Activated CD8-positive, alpha-beta memory T cell treated with anti-CD3 and anti-CD28 coated beads for 36 hours (primary cell): ENCODE data around the gene SPTBN1. TPM values are rescaled to one million over a fixed set of nuclear protein-coding genes. Genes with fewer than 3 reads are reported as not detected.

ENCODE experiments used
- CTCF ChIA-PET: fragments of 350-600 bp; sonication (Branson Sonifier 250); formaldehyde crosslinking; loops from one replicate; lab custom pipeline; 2021; ENCODE audit warnings: antibody characterized with exemption; lab: Charles Lee
- POLR2A ChIA-PET: fragments of 350-600 bp; sonication (Branson Sonifier 250); formaldehyde crosslinking; loops from one replicate; lab custom pipeline; 2021; ENCODE audit warnings: antibody characterized with exemption; lab: Charles Lee
- total RNA-seq, 2 experiments: library from RNA; stranded (reverse); gene quantifications; one replicate each; pipeline ENCODE4 v1.2.3, GENCODE V29; 2021

SPTBN1 gene
- total RNA-seq, 2 experiments from 2014 or later, result 42.1 to 42.5 TPM

DNA sequence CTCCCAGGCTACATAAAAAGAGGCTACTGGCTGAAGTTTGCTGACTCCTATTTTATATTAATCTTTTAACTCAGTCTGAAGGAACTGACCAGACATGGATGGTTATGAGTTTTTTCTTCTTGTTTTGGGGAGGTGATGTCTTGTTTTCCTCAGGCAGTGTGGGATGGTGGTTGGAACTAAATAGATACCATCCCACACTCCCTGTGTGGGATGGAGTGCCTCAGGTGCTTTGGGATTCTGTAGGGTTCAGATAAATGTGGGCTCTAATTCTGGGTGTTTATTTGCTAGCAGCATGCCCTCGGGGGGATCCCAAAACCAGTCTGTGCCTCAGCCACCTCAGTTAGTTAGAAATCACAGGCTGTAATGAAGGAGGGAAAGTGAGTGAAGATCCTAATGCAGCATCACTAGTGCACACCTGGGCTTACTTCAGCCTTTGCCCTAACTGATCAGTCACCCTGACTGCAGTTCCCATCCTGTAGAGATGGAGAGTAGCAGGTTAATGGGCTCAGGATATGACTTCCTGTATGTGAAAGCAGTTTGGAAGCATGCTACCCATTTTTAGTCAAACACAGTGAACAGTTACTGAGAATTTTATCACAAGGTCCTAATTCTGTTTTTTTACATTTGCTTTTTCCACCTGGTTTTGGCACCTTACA lies 132.2 kb downstream of the SPTBN1 start:
- POLR2A ChIA-PET, result interaction anchor here (1.9 kb wide), 1 partner anchor 30 kb away, joined by 7 read pairs; no protein-coding TSS in a partner anchor

GRCh38 chr2:54589038-54589339 lies 132.9 kb downstream of the SPTBN1 start:
- ChIA-PET POLR2A (interaction anchor here (1.9 kb wide), 1 partner anchor 30 kb away, joined by 7 read pairs; no protein-coding TSS in a partner anchor), CTCF (interaction anchor here (0.7 to 1.6 kb wide), 5 partner anchors 16 to 30 kb away, joined by 3 to 4 read pairs (median 3); no protein-coding TSS in a partner anchor)

More for the DNA sequence above, 132.2 kb downstream of the SPTBN1 start:
- CTCF ChIA-PET, result interaction anchor here (0.8 to 1.6 kb wide), 2 partner anchors 15 to 30 kb away, joined by 3 to 4 read pairs; no protein-coding TSS in a partner anchor

DNA sequence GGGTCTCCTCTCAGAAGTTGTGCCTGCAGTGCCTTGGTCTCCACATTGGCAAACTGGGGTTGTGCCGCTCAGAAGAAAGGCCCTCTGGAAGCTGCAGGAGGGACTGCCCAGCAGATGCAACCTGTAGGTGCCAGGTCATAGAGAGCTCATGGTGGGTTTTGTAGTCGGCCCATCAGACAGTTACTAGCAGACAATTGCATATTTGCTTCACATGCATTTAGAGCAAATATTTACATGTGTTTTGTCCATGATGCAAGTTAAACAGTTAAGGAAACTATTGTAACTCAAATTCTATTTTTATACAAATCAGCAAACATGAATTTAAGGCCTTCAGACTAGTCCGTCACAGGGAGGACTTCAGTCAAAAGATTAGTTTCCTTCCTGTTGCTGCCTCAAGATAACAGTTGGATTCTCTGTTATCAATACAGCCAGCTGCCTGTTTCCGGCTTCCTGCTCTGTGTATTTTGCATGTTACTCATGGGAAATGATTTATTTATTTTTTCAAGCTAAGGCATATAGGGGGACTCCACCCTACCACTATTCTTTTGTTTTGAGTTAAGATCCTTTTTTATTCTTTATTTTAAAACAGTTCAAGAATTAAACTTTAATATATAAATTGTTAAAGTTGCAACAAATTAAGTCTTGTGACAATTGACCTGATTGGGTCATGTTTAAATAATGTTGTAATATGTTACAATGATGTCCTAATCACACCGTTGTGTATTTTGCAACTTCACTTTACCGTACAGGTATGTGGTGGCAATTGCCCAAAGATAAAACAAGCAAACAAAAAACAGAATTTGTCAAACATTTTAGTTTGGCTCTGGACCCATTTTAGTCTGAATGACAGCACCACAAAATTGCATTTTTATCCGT lies 133.5 kb downstream of the SPTBN1 start:
- ChIA-PET POLR2A (interaction anchor here (0.6 to 1.9 kb wide), 3 partner anchors 9 to 31 kb away, joined by 5 to 7 read pairs (median 5); no protein-coding TSS in a partner anchor), CTCF (interaction anchor here (0.7 to 1.6 kb wide), 5 partner anchors 15 to 31 kb away, joined by 3 to 4 read pairs (median 3); no protein-coding TSS in a partner anchor)

- CTCF ChIA-PET, result interaction anchor here (1.6 kb wide), 1 partner anchor 17 kb away, joined by 4 read pairs; no protein-coding TSS in a partner anchor
- POLR2A ChIA-PET, result interaction anchor here (0.6 to 1.9 kb wide), 3 partner anchors 9 to 32 kb away, joined by 5 to 7 read pairs (median 5); no protein-coding TSS in a partner anchor
Measured at GRCh38 chr2:54590216-54591120, 134.3 kb downstream of the SPTBN1 start.

DNA sequence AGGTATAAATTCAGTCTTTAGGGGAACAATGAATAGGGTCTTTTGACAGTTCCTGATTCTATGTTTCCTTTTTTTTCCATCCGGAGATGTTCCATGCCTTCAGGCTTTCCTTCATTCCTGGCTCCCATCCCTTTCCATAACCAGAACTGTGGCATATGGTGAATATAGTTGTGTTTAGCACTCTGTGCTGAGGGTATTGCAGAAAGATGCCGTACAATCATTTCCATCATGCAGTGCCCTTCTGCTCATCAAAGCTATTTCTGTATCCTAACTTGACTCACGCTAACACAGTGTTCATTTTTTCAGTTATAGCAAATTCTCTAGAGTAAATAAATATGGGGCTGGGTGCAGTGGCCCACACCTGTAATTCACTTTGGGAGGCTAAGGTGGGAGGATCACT lies 135.4 kb downstream of the SPTBN1 start:
- CTCF ChIA-PET, result no interaction called here

GRCh38 chr2:54593249-54593648 lies 137.1 kb downstream of the SPTBN1 start:
- CTCF ChIA-PET, result interaction anchor here (1.0 kb wide), 1 partner anchor 13 kb away, joined by 5 read pairs; no protein-coding TSS in a partner anchor

More for the DNA sequence above, 135.4 kb downstream of the SPTBN1 start:
- POLR2A ChIA-PET, result no interaction called here

GRCh38 chr2:54594048-54594447 lies 137.9 kb downstream of the SPTBN1 start:
- CTCF ChIA-PET, result interaction anchor here (1.0 kb wide), 1 partner anchor 14 kb away, joined by 5 read pairs; no protein-coding TSS in a partner anchor
- POLR2A ChIA-PET, result no interaction called here

More at GRCh38 chr2:54593249-54593648, 137.1 kb downstream of the SPTBN1 start:
- POLR2A ChIA-PET, result no interaction called here

DNA sequence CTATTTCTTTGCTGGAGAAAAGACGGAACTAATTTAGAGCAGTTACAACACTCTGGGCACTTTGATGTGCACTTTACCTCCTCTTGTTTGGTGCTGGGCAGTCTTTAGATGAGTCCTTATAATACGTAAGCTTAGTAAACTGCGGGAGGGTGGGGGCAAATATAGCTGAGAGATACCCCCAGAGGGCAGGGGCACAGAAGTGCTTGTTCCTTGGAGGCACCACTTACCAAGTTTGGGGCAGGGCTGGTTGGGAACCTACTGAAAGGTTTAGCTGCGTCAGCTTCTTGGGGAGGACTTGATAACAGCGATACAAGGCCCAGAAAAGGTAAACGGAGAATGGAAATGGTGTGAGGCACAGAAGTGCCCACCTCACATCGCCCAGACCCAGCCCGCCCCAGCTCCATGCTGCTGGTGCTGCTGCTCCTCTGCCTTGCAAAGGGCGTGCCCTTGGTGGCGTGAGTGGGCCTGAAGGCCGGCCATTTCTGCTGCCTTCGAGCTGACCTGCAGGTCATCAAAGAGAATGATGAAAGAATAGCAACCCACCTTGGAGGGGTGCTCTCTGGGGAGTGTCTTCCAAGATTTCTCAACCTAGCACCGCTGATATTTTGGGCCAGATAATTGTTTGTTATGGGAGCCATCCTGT lies 139.2 kb downstream of the SPTBN1 start:
- CTCF ChIA-PET, result interaction anchor here (0.6 to 1.5 kb wide), 2 partner anchors 27 to 70 kb away, joined by 3 to 5 read pairs; no protein-coding TSS in a partner anchor
- POLR2A ChIA-PET, result no interaction called here

GRCh38 chr2:54595999-54596902 lies 140.1 kb downstream of the SPTBN1 start:
- POLR2A ChIA-PET, result interaction anchor here (0.5 kb wide), 1 partner anchor 28 kb away, joined by 4 read pairs; no protein-coding TSS in a partner anchor

GRCh38 chr2:54597153-54597848 lies 141.2 kb downstream of the SPTBN1 start:
- ChIA-PET CTCF (interaction anchor here (0.6 to 1.2 kb wide), 6 partner anchors 12 to 273 kb away, joined by 3 to 4 read pairs (median 3); no protein-coding TSS in a partner anchor), POLR2A (interaction anchor here (0.9 kb wide), 1 partner anchor 26 kb away, joined by 3 read pairs; no protein-coding TSS in a partner anchor)

More at GRCh38 chr2:54595999-54596902, 140.1 kb downstream of the SPTBN1 start:
- CTCF ChIA-PET, result interaction anchor here (1.0 to 1.5 kb wide), 2 partner anchors 70 to 71 kb away, joined by 4 to 5 read pairs; no protein-coding TSS in a partner anchor

- ChIA-PET POLR2A (interaction anchor here (0.6 to 0.9 kb wide), 2 partner anchors 27 to 76 kb away, joined by 3 read pairs; no protein-coding TSS in a partner anchor), CTCF (interaction anchor here (1.0 kb wide), 1 partner anchor 39 kb away, joined by 4 read pairs; no protein-coding TSS in a partner anchor)
Measured at GRCh38 chr2:54598347-54599325, 142.5 kb downstream of the SPTBN1 start.

DNA sequence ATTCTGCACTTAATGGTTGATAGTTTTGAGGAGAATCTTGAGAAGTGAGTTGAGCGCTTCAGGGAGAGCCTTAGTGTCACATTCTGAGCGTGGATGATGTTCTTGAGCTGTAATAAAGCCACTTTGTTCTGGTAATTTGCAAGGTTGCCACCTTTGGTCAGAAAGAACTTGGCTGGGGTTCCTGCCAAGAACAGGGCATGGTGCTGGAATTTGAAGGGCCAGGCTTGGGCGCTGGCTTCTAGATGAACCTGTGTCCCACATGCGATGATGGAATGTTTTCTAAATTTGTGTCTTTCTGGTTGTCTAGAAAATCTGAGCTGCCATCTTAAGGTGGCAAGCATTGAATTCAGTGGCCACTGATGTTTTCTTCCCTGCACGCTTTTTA lies 143.2 kb downstream of the SPTBN1 start:
- CTCF ChIA-PET, result interaction anchor here (1.0 kb wide), 1 partner anchor 40 kb away, joined by 4 read pairs; no protein-coding TSS in a partner anchor
- POLR2A ChIA-PET, result no interaction called here

- ChIA-PET POLR2A (no interaction called here), CTCF (interaction anchor here (0.9 kb wide), 1 partner anchor 41 kb away, joined by 4 read pairs; no protein-coding TSS in a partner anchor)
Measured at GRCh38 chr2:54599914-54600313, 143.8 kb downstream of the SPTBN1 start.

- CTCF ChIA-PET, result interaction anchor here (1.3 kb wide), 1 partner anchor 42 kb away, joined by 3 read pairs; no protein-coding TSS in a partner anchor
- POLR2A ChIA-PET, result no interaction called here
Measured at GRCh38 chr2:54601339-54601738, 145.2 kb downstream of the SPTBN1 start.
